GM12892 (cell line): ENCODE results near the gene INPP4A.

Source experiments
- POLR2A ChIP-seq: IDR thresholded peaks from 2 replicates; pipeline ENCODE4 v1.6.1; 2011; ENCODE audit warnings: low read depth, low read length, control low read depth
- POLR2AphosphoS5 ChIP-seq: IDR thresholded peaks from 2 replicates; pipeline ENCODE4 v1.6.1; 2011; ENCODE audit warnings: low read depth, low read length, control low read depth
- TAF1 ChIP-seq: IDR thresholded peaks from 2 replicates; pipeline ENCODE4 v1.6.1; 2011; ENCODE audit warnings: low read depth, mild to moderate bottlenecking, control low read depth, low read length, borderline replicate concordance

DNA sequence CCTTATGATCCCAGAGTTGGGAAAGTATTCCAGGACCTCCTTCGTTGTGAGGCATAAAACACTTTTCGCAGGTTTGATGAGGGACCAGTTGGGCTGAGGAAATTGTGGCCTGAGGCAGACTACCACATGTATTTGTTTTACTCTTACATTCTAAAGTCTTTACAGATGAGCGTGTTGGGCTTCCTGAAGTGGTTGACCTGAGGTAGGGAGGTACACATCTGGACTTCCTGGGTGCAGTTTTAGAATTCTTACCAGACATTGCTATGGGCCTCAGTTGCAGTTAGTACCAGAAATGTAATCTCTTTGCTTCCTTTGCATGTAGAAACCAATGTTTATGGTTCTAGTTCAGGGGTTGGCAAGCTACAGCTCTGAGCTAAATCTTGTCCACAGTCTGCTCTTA is 114.9 kb downstream of the INPP4A start:
- TF ChIP-seq POLR2AphosphoS5, result no peak
- no peak for TF ChIP-seq POLR2A
- TF ChIP-seq TAF1, result no peak
